Activated CD4-positive, alpha-beta T cell treated with anti-CD3 and anti-CD28 coated beads, Interleukin-2, amount 10 ng/mL, durations not matched to agents 7 days and 5 days (primary cell): ENCODE measurements around the gene ZG16. TPM values are rescaled to one million over a fixed set of nuclear protein-coding genes. Genes with fewer than 3 reads are reported as not detected.

Experiments used
- CTCF ChIA-PET: fragments of 350-600 bp; sonication (Branson Sonifier 250); formaldehyde crosslinking; loops from one replicate; lab custom pipeline; 2021; ENCODE audit warnings: antibody characterized with exemption; lab: Charles Lee
- POLR2A ChIA-PET: fragments of 350-600 bp; sonication (Branson Sonifier 250); formaldehyde crosslinking; loops from one replicate; lab custom pipeline; 2021; ENCODE audit warnings: antibody characterized with exemption; lab: Charles Lee
- DNase-seq: peaks from one replicate; pipeline ENCODE4 v3.0.0-alpha.2; 2020
- H3K27ac Mint-ChIP-seq: one replicate; pipeline ENCODE4 v1.8.0; 2021; ENCODE audit warnings: mild to moderate bottlenecking, moderate library complexity, mixed read lengths
- H3K27me3 Mint-ChIP-seq: one replicate; pipeline ENCODE4 v1.8.0; 2021; ENCODE audit warnings: mixed read lengths
- H3K36me3 Mint-ChIP-seq: one replicate; pipeline ENCODE4 v1.8.0; 2021; ENCODE audit warnings: low read depth, mixed read lengths
- H3K4me1 Mint-ChIP-seq: one replicate; pipeline ENCODE4 v1.8.0; 2021; ENCODE audit warnings: mixed read lengths
- H3K4me3 Mint-ChIP-seq: one replicate; pipeline ENCODE4 v1.8.0; 2021; ENCODE audit warnings: mild to moderate bottlenecking, moderate library complexity, mixed read lengths
- H3K9me3 Mint-ChIP-seq: one replicate; pipeline ENCODE4 v1.8.0; 2021; ENCODE audit warnings: mixed read lengths
- total RNA-seq, 2 experiments: library from RNA; stranded (reverse); gene quantifications; one replicate each; pipeline ENCODE4 v1.2.3, GENCODE V29; 2021

The ZG16 gene
- total RNA-seq, 2 experiments from 2014 or later, result not detected

DNA sequence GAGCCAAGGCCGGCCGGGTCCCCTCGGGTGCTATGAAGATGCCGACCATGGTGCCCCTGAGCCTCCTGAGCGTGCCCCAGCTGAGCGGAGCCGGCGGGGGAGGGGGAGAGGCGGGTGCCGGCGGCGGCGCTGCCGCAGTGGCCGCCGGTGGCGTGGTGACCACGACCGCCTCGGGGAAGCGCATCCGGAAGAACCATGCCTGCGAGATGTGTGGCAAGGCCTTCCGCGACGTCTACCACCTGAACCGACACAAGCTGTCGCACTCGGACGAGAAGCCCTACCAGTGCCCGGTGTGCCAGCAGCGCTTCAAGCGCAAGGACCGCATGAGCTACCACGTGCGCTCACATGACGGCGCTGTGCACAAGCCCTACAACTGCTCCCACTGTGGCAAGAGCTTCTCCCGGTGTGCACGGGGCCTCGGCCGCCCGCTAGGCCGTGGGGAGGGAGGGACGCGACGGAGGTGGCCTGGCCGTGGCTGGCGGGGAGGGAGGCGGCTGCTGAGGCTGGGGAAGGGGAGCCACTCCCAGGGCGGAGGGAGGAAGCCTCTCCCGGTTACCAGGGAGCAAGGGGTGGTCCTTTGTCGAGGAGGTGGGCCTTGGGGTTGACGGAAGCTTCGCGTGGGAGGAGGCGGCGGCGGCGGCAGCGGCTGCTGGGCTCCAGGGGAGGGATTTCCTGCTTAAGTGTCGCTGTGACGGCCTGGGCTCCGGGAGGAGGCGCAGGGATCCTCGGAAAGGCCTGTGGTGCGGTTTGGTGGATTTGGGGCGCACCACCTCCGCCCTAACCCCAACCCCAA, 29.6 kb downstream of the ZG16 start:
- Mint-ChIP-seq H3K9me3 (no peaks in the 10 kb centered on the region), H3K27me3 (peaks cover 10% of the 10 kb centered on the region), H3K27ac (peak overlapping the region; percentile 89), H3K36me3 (peaks cover 58% of the 10 kb centered on the region), H3K4me1 (peaks cover 66% of the 10 kb centered on the region), H3K4me3 (peak overlapping the region; percentile 97)
- ChIA-PET CTCF (interaction anchor here (0.5 to 4.3 kb wide), 25 partner anchors 9 to 910 kb away, joined by 3 to 39 read pairs (median 3); partner anchors contain the start of genes CDIPT, KIF22, MVP and PAGR1), POLR2A (interaction anchor here (0.5 to 2.5 kb wide), 9 partner anchors 9 to 1315 kb away, joined by 3 to 9 read pairs (median 3); partner anchors contain the start of genes KIF22, PAGR1 and TAOK2)
- DNase-seq, result peak; percentile 88

DNA sequence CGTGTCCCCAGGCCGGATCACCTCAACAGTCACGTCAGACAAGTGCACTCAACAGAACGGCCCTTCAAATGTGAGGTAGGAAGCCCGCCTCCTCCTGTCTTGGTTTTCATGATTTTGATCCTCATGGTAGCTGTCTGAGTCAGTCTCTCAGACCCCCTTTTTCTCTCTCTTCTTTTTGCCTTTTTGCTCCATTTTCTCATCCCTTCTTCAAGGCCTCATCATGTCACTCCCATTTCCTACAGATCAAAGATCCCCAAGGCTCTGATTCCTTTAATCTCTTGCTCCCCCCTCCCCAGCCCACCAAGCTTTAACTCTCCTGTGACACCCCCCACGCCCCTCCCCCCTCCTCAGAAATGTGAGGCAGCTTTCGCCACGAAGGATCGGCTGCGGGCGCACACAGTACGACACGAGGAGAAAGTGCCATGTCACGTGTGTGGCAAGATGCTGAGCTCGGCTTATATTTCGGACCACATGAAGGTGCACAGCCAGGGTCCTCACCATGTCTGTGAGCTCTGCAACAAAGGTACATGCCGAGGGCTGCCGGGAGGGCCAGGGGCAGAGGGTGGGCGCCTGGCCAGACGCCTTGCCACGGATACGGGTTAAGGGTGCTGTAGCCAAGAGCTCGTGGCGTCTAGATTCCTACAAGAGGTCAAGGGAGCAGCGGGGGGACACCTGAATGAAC, 30.3 kb downstream of the ZG16 start:
- POLR2A ChIA-PET, result interaction anchor here (0.6 to 2.5 kb wide), 6 partner anchors 8 to 1315 kb away, joined by 3 to 9 read pairs (median 3); partner anchors contain the start of genes KIF22, PAGR1 and TAOK2
- peaks cover 13% of the 10 kb centered on the region for H3K27me3 Mint-ChIP-seq
- peak; percentile 40 for DNase-seq
- H3K27ac Mint-ChIP-seq, result peak overlapping the region; percentile 89
- H3K36me3 Mint-ChIP-seq, result peaks cover 51% of the 10 kb centered on the region
- H3K9me3 Mint-ChIP-seq, result no peaks in the 10 kb centered on the region
- CTCF ChIA-PET, result interaction anchor here (0.5 to 4.3 kb wide), 23 partner anchors 8 to 911 kb away, joined by 3 to 39 read pairs (median 4); partner anchors contain the start of genes CDIPT, KIF22, MVP and PAGR1
- peak overlapping the region; percentile 97 for H3K4me3 Mint-ChIP-seq
- H3K4me1 Mint-ChIP-seq, result peaks cover 67% of the 10 kb centered on the region

DNA sequence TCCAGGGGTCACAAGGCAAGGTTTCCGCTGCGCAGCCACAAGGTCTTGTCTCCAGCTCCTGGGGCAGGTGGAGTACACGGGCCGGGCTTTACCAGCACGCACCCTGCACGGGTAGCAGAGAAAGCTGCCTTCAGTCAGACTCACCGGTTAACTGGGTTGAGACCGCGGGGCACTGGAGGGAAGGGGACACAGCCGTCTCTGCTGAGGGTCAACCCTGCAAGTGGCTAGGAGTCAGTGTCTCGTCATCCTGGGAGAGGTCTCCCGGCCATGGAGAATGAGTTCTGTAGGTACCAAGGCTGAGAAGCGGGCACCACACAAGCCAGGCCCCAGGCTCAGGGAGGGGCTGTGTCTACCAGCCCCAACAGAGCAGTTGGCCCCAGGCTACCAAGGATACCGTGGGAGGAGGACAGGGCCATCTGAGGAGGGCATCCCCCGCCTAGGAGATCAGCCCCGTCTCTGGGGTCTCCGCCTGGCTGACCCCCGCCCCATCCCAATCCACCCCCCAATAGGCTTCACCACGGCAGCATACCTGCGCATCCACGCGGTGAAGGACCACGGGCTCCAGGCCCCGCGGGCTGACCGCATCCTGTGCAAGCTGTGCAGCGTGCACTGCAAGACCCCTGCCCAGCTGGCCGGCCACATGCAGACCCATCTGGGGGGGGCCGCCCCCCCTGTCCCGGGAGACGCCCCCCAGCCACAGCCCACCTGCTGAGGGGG, 31.1 kb downstream of the ZG16 start:
- Mint-ChIP-seq H3K9me3 (no peaks in the 10 kb centered on the region), H3K36me3 (peaks cover 43% of the 10 kb centered on the region), H3K27ac (peak overlapping the region; percentile 89), H3K4me3 (peak overlapping the region; percentile 97), H3K27me3 (peaks cover 13% of the 10 kb centered on the region), H3K4me1 (peaks cover 64% of the 10 kb centered on the region)
- CTCF ChIA-PET, result interaction anchor here (0.9 to 4.3 kb wide), 8 partner anchors 12 to 109 kb away, joined by 3 to 39 read pairs (median 10); partner anchors contain the start of genes CDIPT, KIF22 and MVP
- POLR2A ChIA-PET, result interaction anchor here (1.2 kb wide), 1 partner anchor 164 kb away, joined by 3 read pairs; the partner anchor contains the start of gene TAOK2
- DNase-seq, result no peak

DNA sequence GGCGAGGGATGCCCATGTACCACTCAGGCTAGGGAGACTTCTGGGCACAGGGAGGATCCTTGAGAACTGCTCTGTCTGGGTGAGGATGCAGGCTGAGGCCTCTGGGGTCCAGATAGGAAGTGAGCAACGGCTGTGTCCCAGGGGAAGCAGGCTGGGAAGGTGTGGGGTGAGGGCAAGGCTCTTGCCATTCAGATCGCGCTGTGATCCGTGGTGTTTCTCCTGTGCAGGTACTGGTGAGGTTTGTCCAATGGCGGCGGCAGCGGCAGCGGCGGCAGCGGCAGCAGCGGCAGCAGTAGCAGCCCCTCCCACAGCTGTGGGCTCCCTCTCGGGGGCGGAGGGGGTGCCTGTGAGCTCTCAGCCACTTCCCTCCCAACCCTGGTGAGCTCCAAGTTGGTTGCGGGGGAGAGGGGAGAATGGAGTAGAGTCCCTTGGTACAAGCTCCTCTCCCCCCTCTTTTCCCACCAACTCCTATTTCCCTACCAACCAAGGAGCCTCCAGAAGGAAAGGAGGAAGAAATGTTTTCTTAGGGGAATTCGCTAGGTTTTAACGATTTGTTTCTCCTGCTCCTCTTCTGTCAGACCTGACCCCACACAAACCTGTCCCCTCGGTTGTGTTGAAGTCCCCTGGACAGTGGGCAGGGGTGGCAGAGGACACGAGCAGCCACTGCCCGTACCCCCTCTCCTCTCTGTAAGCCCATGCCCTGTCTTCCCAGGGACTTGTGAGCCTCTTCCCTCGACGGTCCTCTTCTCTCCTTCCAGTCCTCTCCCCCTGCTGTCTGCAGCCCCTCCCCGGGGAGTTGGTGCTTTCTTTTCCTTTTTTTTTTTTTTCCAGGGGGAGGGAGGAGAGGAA, 32.0 kb downstream of the ZG16 start:
- Mint-ChIP-seq H3K27ac (peak overlapping the region; percentile 62), H3K36me3 (peaks cover 37% of the 10 kb centered on the region), H3K9me3 (no peaks in the 10 kb centered on the region), H3K4me1 (peaks cover 67% of the 10 kb centered on the region), H3K27me3 (peaks cover 13% of the 10 kb centered on the region), H3K4me3 (peak overlapping the region; percentile 71)
- DNase-seq, result peak; percentile 33
- POLR2A ChIA-PET, result interaction anchor here (0.6 to 0.9 kb wide), 2 partner anchors 12 to 20 kb away, joined by 3 to 4 read pairs; no protein-coding TSS in a partner anchor
- CTCF ChIA-PET, result interaction anchor here (0.9 to 4.3 kb wide), 2 partner anchors 11 to 16 kb away, joined by 6 to 39 read pairs; partner anchors contain the start of gene MVP

DNA sequence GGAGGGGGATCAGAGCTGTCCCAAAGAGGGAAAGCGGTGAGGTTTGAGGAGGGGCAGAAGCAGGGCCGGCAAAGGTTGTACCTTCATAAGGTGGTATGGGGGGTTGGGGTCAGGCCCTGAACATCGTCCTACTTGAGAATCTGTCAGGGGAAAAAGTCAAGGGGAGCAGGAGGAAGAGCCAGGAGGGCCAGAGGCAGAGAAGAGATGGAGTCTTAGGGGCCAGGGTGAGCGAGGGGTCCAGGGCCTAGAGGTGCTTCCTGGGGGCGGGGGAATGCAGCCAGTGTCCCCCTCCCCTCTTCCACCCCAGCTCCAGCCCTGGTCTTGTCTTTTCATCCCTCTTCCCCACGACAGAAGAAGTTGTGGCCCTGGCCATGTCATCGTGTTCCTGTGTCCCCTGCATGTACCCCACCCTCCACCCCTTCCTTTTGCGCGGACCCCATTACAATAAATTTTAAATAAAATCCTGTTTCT, 32.7 kb downstream of the ZG16 start:
- peak overlapping the region; percentile 62 for H3K27ac Mint-ChIP-seq
- no peak for DNase-seq
- H3K27me3 Mint-ChIP-seq, result peaks cover 13% of the 10 kb centered on the region
- H3K9me3 Mint-ChIP-seq, result no peaks in the 10 kb centered on the region
- peaks cover 69% of the 10 kb centered on the region for H3K4me1 Mint-ChIP-seq
- H3K36me3 Mint-ChIP-seq, result peaks cover 34% of the 10 kb centered on the region
- POLR2A ChIA-PET, result interaction anchor here (0.6 to 0.9 kb wide), 2 partner anchors 11 to 21 kb away, joined by 3 to 4 read pairs; no protein-coding TSS in a partner anchor
- peak overlapping the region; percentile 71 for H3K4me3 Mint-ChIP-seq
- CTCF ChIA-PET, result no interaction called here

DNA sequence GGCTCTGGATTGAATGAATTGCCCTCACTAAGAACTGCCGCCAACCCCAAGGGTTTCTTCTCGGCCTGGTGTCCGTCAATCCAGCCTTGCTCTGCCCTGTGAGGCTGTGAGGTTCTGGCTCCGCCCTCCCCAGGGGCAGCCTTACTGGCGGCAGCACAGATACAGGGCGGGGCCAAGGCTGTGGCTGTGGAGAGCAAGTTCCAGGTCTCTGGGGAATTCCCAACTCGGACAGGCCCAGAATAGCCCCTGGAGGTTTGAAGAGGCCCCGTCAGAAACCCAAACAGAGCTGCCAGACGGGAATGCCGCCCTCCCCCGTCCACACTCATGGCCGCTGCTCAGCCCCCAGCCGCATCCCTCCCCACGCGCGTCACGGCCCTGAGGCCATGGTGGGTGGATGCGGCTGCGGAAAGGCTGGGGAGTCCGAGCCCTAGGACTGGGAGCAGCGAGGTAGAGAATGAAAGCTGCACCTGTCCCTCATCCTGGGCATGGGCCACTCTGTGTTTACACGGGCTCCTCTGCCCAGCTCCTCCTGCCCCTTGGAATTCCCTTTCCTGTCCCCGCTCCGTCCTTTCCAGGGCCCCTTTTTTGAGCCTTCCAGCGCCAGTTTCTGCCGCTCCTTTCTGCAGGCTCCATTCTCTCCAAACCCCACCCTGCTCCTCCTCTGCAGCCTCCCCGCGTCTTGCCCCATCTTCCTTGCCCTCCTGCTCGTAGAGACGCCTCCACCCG, 33.3 kb downstream of the ZG16 start:
- peak overlapping the region; percentile 71 for H3K4me3 Mint-ChIP-seq
- H3K27me3 Mint-ChIP-seq, result peaks cover 13% of the 10 kb centered on the region
- peaks cover 70% of the 10 kb centered on the region for H3K4me1 Mint-ChIP-seq
- H3K27ac Mint-ChIP-seq, result peak overlapping the region; percentile 57
- no peaks in the 10 kb centered on the region for H3K9me3 Mint-ChIP-seq
- peaks cover 35% of the 10 kb centered on the region for H3K36me3 Mint-ChIP-seq
- CTCF ChIA-PET, result interaction anchor here (0.6 to 1.2 kb wide), 2 partner anchors 87 to 111 kb away, joined by 4 to 5 read pairs; no protein-coding TSS in a partner anchor
- DNase-seq, result peak; percentile 76
- POLR2A ChIA-PET, result no interaction called here

DNA sequence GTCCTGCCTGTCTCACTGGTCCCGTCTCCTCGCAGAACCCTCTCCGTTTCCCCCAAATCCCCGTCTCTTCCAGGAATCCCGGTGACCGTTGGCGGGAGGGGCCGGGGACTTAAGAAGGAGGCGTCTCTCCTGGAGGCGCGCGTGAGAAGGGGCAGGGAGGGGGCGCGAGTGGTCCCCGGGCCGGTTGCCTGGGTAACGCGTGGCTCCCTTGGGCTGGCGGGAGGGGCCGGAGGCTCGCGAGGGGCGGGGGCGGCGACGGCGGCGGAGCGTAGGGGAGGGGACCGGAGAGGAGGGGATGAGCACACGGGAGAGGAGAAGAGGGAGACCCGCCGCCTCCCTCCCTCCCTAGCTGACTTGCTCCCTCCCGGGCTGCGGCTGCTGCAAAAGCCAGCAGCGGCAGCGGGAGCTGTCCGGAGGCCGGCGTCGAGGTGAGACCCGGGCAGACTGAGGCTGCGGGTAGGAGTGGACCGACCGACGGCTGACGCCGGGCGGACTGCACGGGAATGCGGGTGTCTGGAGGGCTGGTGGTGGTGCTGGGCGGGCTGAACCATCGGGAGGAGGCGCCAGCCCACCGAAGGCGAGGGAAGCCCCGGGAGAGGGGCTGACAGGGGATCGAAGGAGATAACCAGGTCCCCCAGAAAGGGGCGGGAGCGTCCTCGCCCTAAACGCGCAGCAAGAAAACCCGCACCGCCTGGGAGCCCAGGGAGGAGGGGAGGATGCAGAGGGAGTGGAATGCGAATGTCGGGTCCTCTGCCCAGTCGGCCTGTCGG, 34.0 kb downstream of the ZG16 start, which contains the start of gene PRRT2:
TSS of gene PRRT2 (plus strand) at position 298 of the 770 bp plus-strand sequence. CDS start 862 bp downstream, outside the sequence.
- Mint-ChIP-seq H3K27me3 (peaks cover 13% of the 10 kb centered on the region), H3K4me3 (peak within 1 kb of the TSS; percentile 71), H3K36me3 (peaks cover 40% of the 10 kb centered on the region), H3K9me3 (no peaks in the 10 kb centered on the region), H3K4me1 (peaks cover 74% of the 10 kb centered on the region), H3K27ac (peak within 1 kb of the TSS; percentile 57)
- ChIA-PET CTCF (interaction anchor here (0.6 to 8.8 kb wide), 3 partner anchors 22 to 111 kb away, joined by 4 to 46 read pairs (median 5); partner anchors contain the start of gene KIF22), POLR2A (no interaction called here)
- DNase-seq, result peak; percentile 52

DNA sequence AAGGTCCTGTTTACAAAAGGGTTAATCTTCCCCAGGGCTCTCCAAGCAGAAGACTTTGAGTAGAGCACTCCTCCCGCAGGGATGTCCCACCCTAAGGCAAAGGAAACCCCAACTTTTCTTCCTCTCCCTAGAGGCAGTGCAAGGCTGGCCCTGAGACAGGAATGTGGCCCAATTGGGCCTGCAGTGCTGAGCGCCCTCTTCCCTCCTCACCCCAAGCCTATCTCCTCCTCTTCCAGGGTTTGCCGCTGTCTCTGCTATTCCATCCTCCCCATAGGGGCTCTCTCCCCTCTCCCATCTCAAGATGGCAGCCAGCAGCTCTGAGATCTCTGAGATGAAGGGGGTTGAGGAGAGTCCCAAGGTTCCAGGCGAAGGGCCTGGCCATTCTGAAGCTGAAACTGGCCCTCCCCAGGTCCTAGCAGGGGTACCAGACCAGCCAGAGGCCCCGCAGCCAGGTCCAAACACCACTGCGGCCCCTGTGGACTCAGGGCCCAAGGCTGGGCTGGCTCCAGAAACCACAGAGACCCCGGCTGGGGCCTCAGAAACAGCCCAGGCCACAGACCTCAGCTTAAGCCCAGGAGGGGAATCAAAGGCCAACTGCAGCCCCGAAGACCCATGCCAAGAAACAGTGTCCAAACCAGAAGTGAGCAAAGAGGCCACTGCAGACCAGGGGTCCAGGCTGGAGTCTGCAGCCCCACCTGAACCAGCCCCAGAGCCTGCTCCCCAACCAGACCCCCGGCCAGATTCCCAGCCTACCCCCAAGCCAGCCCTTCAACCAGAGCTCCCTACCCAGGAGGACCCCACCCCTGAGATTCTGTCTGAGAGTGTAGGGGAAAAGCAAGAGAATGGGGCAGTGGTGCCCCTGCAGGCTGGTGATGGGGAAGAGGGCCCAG, 34.9 kb downstream of the ZG16 start:
- ChIA-PET POLR2A (no interaction called here), CTCF (interaction anchor here (0.8 to 8.8 kb wide), 3 partner anchors 8 to 36 kb away, joined by 3 to 46 read pairs (median 4); partner anchors contain the start of gene KIF22)
- H3K9me3 Mint-ChIP-seq, result no peaks in the 10 kb centered on the region
- peaks cover 75% of the 10 kb centered on the region for H3K4me1 Mint-ChIP-seq
- H3K4me3 Mint-ChIP-seq, result no peak overlapping the region
- H3K27ac Mint-ChIP-seq, result no peak overlapping the region
- H3K27me3 Mint-ChIP-seq, result peaks cover 13% of the 10 kb centered on the region
- DNase-seq, result no peak
- peaks cover 38% of the 10 kb centered on the region for H3K36me3 Mint-ChIP-seq
